ENCODE data around the gene ALPL.
"Not testable (repeated sequence)": the region's sequence is repeated elsewhere in the genome, so short reads cannot be mapped to it uniquely, and the experiment has no call there.

DNA sequence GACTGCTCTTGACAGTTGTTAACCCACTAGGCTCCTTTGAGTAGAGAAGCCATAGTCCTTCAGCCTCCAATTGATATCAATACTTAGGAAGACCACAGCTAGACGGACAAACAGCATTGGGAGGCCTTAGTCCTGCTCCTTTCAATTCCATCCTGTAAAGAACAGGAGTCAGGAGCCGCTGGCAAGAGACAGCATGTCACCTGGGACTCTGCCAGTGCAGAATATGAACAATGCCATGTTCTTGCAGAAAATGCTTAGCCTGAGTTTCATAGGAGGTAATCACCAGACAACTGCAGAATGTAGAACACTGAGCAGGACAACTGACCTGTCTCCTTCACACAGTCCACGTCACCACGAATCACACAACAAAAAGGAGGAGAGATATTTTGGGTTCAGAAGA is 25.3 kb upstream of the ALPL start:
- TF ChIP-seq, protein P1, sequence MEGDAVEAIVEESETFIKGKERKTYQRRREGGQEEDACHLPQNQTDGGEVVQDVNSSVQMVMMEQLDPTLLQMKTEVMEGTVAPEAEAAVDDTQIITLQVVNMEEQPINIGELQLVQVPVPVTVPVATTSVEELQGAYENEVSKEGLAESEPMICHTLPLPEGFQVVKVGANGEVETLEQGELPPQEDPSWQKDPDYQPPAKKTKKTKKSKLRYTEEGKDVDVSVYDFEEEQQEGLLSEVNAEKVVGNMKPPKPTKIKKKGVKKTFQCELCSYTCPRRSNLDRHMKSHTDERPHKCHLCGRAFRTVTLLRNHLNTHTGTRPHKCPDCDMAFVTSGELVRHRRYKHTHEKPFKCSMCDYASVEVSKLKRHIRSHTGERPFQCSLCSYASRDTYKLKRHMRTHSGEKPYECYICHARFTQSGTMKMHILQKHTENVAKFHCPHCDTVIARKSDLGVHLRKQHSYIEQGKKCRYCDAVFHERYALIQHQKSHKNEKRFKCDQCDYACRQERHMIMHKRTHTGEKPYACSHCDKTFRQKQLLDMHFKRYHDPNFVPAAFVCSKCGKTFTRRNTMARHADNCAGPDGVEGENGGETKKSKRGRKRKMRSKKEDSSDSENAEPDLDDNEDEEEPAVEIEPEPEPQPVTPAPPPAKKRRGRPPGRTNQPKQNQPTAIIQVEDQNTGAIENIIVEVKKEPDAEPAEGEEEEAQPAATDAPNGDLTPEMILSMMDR (IDR thresholded peaks at IDR 0.05; ENCODE audit: low read depth, low read length): not testable (repeated sequence)
- not testable (repeated sequence) for TF ChIP-seq EZH2phosphoT487 (IDR thresholded peaks at IDR 0.05; ENCODE audit: low read depth)

All from OCI-LY3 (cell line).